Measurements from ENCODE around the gene NID1.

DNA sequence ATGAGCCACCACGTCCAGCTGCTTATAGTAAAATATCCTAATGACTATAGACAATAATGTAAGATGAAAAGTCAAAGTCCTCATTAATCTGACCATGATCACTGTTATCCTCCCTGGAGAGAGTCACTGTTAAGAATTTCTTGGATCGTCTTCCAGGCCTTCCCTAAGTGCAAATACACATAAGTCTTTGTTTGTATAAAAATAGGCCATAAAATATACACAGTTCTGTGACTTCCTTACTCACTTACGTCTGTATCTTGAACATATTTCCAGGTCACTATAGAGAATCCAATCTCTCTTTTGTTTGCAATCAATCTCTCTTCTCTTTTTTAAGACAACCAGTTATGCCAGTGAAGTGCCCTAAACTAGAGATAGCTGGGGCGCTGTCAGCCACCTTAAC lies 109.1 kb downstream of the NID1 start:
- TF ChIP-seq, protein P1, sequence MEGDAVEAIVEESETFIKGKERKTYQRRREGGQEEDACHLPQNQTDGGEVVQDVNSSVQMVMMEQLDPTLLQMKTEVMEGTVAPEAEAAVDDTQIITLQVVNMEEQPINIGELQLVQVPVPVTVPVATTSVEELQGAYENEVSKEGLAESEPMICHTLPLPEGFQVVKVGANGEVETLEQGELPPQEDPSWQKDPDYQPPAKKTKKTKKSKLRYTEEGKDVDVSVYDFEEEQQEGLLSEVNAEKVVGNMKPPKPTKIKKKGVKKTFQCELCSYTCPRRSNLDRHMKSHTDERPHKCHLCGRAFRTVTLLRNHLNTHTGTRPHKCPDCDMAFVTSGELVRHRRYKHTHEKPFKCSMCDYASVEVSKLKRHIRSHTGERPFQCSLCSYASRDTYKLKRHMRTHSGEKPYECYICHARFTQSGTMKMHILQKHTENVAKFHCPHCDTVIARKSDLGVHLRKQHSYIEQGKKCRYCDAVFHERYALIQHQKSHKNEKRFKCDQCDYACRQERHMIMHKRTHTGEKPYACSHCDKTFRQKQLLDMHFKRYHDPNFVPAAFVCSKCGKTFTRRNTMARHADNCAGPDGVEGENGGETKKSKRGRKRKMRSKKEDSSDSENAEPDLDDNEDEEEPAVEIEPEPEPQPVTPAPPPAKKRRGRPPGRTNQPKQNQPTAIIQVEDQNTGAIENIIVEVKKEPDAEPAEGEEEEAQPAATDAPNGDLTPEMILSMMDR (IDR thresholded peaks at IDR 0.05) = no peak
- TF ChIP-seq POLR2A (IDR thresholded peaks at IDR 0.05) = no peak
